Measurements from ENCODE around the gene LPAR6.

DNA sequence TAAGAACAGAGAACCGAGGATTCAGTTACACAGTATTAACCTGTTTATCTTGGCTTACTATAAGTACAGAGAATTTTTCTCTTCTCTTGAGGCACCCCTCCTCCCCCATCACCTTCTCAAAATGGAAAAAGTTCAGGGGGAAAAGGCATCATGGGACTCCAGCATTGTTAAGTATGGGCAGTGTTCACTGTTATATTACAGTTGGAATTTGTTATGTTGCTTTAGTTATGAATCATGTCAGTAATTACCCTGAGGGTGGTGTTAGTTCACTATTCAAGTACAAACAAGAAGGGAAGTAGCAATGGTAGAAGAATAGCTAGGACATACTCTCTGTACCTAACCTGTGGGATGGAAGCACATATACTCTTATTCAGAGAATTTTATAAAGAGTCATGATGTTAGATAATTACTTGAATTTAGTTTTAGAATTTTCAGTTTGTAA, 12.0 kb downstream of the LPAR6 start:
- TF ChIP-seq EZH2 (IDR thresholded peaks at IDR 0.05; ENCODE audit: borderline replicate concordance, insufficient read depth, low read depth, low read length, poor library complexity, severe bottlenecking) = no peak
- TF ChIP-seq, protein P1, sequence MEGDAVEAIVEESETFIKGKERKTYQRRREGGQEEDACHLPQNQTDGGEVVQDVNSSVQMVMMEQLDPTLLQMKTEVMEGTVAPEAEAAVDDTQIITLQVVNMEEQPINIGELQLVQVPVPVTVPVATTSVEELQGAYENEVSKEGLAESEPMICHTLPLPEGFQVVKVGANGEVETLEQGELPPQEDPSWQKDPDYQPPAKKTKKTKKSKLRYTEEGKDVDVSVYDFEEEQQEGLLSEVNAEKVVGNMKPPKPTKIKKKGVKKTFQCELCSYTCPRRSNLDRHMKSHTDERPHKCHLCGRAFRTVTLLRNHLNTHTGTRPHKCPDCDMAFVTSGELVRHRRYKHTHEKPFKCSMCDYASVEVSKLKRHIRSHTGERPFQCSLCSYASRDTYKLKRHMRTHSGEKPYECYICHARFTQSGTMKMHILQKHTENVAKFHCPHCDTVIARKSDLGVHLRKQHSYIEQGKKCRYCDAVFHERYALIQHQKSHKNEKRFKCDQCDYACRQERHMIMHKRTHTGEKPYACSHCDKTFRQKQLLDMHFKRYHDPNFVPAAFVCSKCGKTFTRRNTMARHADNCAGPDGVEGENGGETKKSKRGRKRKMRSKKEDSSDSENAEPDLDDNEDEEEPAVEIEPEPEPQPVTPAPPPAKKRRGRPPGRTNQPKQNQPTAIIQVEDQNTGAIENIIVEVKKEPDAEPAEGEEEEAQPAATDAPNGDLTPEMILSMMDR (IDR thresholded peaks at IDR 0.05) = no peak

Measured in B cell (primary cell).